A549 (cell line): ENCODE data around the gene NANOS2. TPM values are rescaled to one million over a fixed set of nuclear protein-coding genes. Genes with fewer than 3 reads are reported as not detected.

Source experiments
- ATAC-seq, 2 experiments: fragments of 200-7000 bp in 1 of 2; fragments of >200 bp in 1 of 2; cut with Nextera tagmentation in 1 of 2; cut with Tn5 transposase in 1 of 2; 3 replicates each; pipeline versions ENCODE4 v1.8.0 to v1.9.1; 2018 to 2020; ENCODE audit warnings: mild to moderate bottlenecking in 1 of 2, moderate library complexity in 1 of 2
- CTCF ChIA-PET: fragments of 300-600 bp; sonication (Branson Sonifier 250); formaldehyde crosslinking; extraction: SDS; loops from one replicate; lab custom pipeline; 2021; ENCODE audit warnings: antibody characterized with exemption, inconsistent platforms; lab: Yijun Ruan, JAX
- POLR2A ChIA-PET: fragments of 350-600 bp; formaldehyde crosslinking; extraction: SDS; loops from one replicate; lab custom pipeline; 2021; ENCODE audit warnings: antibody characterized with exemption, inconsistent platforms; lab: Yijun Ruan, JAX
- DNase-seq, 2 experiments: peaks; one replicate each; pipeline versions ENCODE4 v3.0.0 to v3.0.0-alpha.2; 2011 to 2016; ENCODE audit warnings: low read depth in 1 of 2, low spot score in 1 of 2
- FAIRE-seq: peaks from 2 replicates; lab custom pipeline; 2011; peaks lifted over from hg19 to GRCh38; lab: Jason Lieb, UNC
- H3K27ac ChIP-seq, 2 experiments: fragments of >200 bp; sonication (Bioruptor Twin); formaldehyde crosslinking; 3 replicates each; pipeline ENCODE4 v1.5.1; 2016 to 2017
- H3K4me1 ChIP-seq: fragments of >200 bp; sonication (Bioruptor Twin); formaldehyde crosslinking; 3 replicates; pipeline ENCODE4 v1.6.1; 2016
- H3K4me2 ChIP-seq: fragments of >200 bp; sonication (Bioruptor Twin); formaldehyde crosslinking; 3 replicates; pipeline ENCODE4 v1.6.1; 2016
- H3K4me3 ChIP-seq: fragments of >200 bp; sonication (Bioruptor Twin); formaldehyde crosslinking; 3 replicates; pipeline ENCODE4 v1.5.1; 2016
- H3K9me3 ChIP-seq: fragments of >200 bp; sonication (Bioruptor Twin); formaldehyde crosslinking; 3 replicates; pipeline ENCODE4 v1.6.1; 2016
- CBX8 ChIP-seq: fragments of 200-600 bp; sonication (generic); IDR thresholded peaks from 2 replicates; pipeline ENCODE4 v1.6.1; 2016
- CHD2 ChIP-seq: fragments of 150-350 bp; IDR thresholded peaks from 2 replicates; pipeline ENCODE4 v1.6.1; 2014; ENCODE audit warnings: low read length; ENCODE audit not compliant: partially characterized antibody
- CHD4 ChIP-seq: fragments of 200-600 bp; sonication (generic); IDR thresholded peaks from 2 replicates; pipeline ENCODE4 v1.6.1; 2016; ENCODE audit warnings: antibody characterized with exemption, mild to moderate bottlenecking, borderline replicate concordance
- EHMT2 ChIP-seq: fragments of 200-600 bp; sonication (generic); IDR thresholded peaks from 2 replicates; pipeline ENCODE4 v1.6.1; 2016; ENCODE audit warnings: antibody characterized with exemption, low read depth, mild to moderate bottlenecking, moderate library complexity
- EP300 ChIP-seq, 2 experiments: fragments of >200 bp; sonication (Bioruptor Twin); formaldehyde crosslinking; IDR thresholded peaks; 2 replicates in 1 of 2; 3 replicates in 1 of 2; pipeline ENCODE4 v1.6.1; 2016 to 2017
- FOSB ChIP-seq: fragments of 250-450 bp; sonication (Bioruptor Pico); IDR thresholded peaks from 2 replicates; pipeline ENCODE4 v1.5.0; 2020; ENCODE audit warnings: mild to moderate bottlenecking, moderate library complexity
- FOSL2 ChIP-seq, 2 experiments: fragments of 450-650 bp in 1 of 2; fragments of >200 bp in 1 of 2; sonication (Bioruptor Twin) in 1 of 2; formaldehyde crosslinking; IDR thresholded peaks; 2 replicates each; pipeline versions ENCODE4 v1.5.0 to v1.6.1; 2016 to 2020; ENCODE audit warnings: mild to moderate bottlenecking in 1 of 2, moderate library complexity in 1 of 2
- GATA3 ChIP-seq: IDR thresholded peaks from 2 replicates; pipeline ENCODE4 v1.6.1; 2012; ENCODE audit warnings: borderline replicate concordance
- JUN ChIP-seq, 2 experiments: fragments of >200 bp; sonication (Bioruptor Twin); formaldehyde crosslinking; IDR thresholded peaks; 2 replicates in 1 of 2; 3 replicates in 1 of 2; pipeline ENCODE4 v1.6.1; 2016 to 2017
- MYC ChIP-seq: IDR thresholded peaks from 2 replicates; pipeline ENCODE4 v1.6.1; 2012; ENCODE audit warnings: mild to moderate bottlenecking, inconsistent platforms, low read length, improper control_type of control experiment, borderline replicate concordance
- POLR2AphosphoS2 ChIP-seq: conservative IDR thresholded peaks from 2 replicates; pipeline ENCODE4 v1.6.1; 2012; ENCODE audit warnings: low read length, improper control_type of control experiment, inconsistent platforms
- RAD21 ChIP-seq, 2 experiments: fragments of >200 bp in 1 of 2; sonication (Bioruptor Twin) in 1 of 2; formaldehyde crosslinking in 1 of 2; IDR thresholded peaks in 1 of 2; conservative IDR thresholded peaks in 1 of 2; 2 replicates in 1 of 2; 3 replicates in 1 of 2; pipeline ENCODE4 v1.6.1; 2012 to 2018; ENCODE audit warnings: inconsistent platforms in 1 of 2
- ZC3H11A ChIP-seq: fragments of 450-650 bp; IDR thresholded peaks from 2 replicates; pipeline ENCODE4 v1.6.1; 2014; ENCODE audit warnings: antibody characterized with exemption, mild to moderate bottlenecking
- ZNF302 ChIP-seq: fragments of 250-450 bp; sonication (Bioruptor Pico); IDR thresholded peaks from 2 replicates; pipeline ENCODE4 v1.9.0; 2021; ENCODE audit warnings: inconsistent platforms, mild to moderate bottlenecking, moderate library complexity
- WGBS: methylation state at CpG from one replicate; pipeline ENCODE4 v1.1.6; 2017; ENCODE audit errors: missing lambda C conversion rate; 5-methylcytosine and 5-hydroxymethylcytosine counted together
- polyA plus RNA-seq, 4 experiments: library from polyadenylated mRNA; depleted of rRNA in 3 of 4; stranded (reverse); fragments of >200 nt; fragmentation: RNase III in 1 of 4; extraction: RNeasy Plus Mini Kit Qiagen cat#74134 plus additional on column Dnase treatment in 1 of 4; gene quantifications; 2 replicates in 3 of 4; 3 replicates in 1 of 4; pipeline ENCODE4 v1.2.3, GENCODE V29; 2011 to 2017
- TF ChIP-seq, protein P1 (sequence below): fragments of >200 bp; sonication (Bioruptor Twin); formaldehyde crosslinking; IDR thresholded peaks from 3 replicates; pipeline ENCODE4 v1.5.1; 2016
- TF ChIP-seq, protein P2 (sequence below): fragments of >200 bp; sonication (Bioruptor Twin); formaldehyde crosslinking; IDR thresholded peaks from 3 replicates; pipeline ENCODE4 v1.6.1; 2016
- TF ChIP-seq, protein P3 (sequence below): IDR thresholded peaks from 2 replicates; pipeline ENCODE4 v1.6.1; 2012
- TF ChIP-seq, protein P4 (sequence below): IDR thresholded peaks from 2 replicates; pipeline ENCODE4 v1.6.1; 2012
- TF ChIP-seq, protein P5 (sequence below): fragments of >200 bp; sonication (Bioruptor Twin); formaldehyde crosslinking; IDR thresholded peaks from 2 replicates; pipeline ENCODE4 v1.6.1; 2016

NANOS2 gene
- polyA plus RNA-seq, 2 of the 4 experiments (the other 2 are of a cell fraction) = not detected

DNA sequence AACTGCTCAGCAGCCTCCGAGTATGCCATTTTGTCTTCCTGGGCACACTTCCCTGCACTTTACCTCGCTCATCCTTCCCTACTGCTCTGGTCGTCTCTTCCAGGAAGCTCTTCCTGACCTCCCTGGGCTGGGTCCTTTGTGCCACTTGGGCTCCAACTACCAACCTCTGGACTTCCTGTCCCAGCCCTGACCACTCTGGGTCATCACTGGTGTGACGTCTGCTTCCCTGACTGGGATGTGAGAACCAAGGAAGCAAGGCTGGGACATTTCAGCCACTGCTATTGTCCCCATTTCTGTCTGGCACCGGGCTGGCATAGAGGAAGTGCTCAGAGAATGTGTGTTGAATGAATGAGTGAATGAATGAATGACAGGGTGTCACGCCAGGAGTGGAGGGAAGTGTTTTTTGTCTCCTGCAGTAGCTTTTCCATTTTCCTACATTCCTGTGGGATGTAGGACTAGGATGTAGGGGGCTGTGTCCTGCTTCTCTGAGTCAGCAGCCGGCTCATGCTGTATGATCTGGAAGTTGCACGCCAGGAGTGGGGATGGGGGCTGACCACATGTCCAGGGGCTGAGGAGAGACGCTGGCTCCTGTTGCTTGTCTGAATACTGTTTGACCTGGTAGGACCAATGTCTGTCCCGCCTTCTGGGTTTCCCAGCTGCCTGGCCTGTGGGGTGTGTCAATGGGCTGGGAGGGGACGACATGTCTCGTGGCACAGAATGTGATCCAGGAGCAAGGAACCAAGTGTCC, 44.4 kb upstream of the NANOS2 start (continued):
- TF ChIP-seq, protein P1, sequence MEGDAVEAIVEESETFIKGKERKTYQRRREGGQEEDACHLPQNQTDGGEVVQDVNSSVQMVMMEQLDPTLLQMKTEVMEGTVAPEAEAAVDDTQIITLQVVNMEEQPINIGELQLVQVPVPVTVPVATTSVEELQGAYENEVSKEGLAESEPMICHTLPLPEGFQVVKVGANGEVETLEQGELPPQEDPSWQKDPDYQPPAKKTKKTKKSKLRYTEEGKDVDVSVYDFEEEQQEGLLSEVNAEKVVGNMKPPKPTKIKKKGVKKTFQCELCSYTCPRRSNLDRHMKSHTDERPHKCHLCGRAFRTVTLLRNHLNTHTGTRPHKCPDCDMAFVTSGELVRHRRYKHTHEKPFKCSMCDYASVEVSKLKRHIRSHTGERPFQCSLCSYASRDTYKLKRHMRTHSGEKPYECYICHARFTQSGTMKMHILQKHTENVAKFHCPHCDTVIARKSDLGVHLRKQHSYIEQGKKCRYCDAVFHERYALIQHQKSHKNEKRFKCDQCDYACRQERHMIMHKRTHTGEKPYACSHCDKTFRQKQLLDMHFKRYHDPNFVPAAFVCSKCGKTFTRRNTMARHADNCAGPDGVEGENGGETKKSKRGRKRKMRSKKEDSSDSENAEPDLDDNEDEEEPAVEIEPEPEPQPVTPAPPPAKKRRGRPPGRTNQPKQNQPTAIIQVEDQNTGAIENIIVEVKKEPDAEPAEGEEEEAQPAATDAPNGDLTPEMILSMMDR = no peak
- no peak for TF ChIP-seq CHD2

DNA sequence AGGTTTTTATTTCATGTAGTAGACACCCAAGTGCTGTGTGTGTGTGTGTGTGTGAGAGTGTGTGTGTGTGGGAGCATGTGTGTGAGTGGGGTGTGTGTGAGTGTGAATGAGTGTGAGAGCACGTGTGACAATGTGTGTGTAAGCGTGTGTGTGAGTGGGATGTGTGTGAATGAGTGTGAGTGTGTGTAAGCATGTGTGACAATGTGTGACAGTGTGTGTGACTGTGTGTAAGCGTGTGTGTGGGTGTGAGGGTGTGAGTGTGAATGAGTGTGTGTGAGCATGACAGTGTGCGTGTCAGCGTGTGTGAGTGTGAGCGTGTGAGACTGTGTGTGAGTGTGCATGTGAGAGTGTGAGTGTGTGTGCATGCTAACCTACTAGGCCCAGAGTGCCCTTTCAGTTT, 43.7 kb upstream of the NANOS2 start:
- ChIA-PET CTCF (interaction anchor here (0.6 to 1.6 kb wide), 2 partner anchors 51 to 602 kb away, joined by 3 to 5 read pairs; no protein-coding TSS in a partner anchor), POLR2A (no interaction called here)
- no peak overlapping the region for H3K4me3 ChIP-seq
- H3K4me1 ChIP-seq = peaks cover 12% of the 10 kb centered on the region
- WGBS = 74% methylated on average over 6 of the region's 6 CpGs
- no peak for TF ChIP-seq ZNF302 (CRISPR knock-in tag)
- no peaks in the 10 kb centered on the region for H3K9me3 ChIP-seq
- H3K27ac ChIP-seq = no peak overlapping the region; a peak in 1 of 6 replicates
- ATAC-seq (no peak), FAIRE-seq (peak; percentile 46), DNase-seq (no peak)
- H3K4me2 ChIP-seq = no peak overlapping the region

DNA sequence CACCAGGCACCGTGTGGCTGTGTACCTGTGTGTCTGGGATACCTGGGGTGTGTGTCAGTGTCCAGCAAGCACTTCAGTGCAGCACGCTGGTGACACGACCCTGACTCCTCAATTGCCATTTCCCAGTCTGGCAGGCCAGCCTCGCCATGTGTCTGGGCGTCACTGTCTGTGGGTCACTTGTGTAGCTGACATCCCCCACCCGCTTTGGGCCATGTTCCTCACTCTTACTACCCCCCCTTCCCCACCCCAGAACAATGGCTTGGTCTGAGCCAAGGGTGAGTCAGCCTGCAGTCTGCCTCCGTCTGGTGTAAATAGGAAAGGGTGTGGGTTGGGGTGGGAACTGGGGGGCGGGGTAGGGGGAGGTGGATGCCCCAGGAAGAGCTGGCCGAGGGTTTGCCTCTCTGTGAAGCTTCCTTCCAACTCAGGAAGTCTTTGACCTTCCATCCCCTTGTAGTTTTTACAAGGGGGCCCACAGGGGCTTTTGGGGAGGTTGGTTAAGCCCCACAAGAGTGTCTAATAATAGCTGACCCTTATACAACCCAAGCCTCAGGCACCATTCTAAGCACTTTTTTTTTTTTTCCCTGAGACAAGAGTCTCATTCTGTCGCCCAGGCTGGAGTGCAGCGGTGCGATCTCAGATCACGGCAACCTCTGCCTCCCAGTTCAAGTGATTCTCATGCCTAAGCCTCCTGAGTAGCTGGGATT, 41.5 kb upstream of the NANOS2 start:
- peak overlapping the region; percentile 34 for H3K4me2 ChIP-seq
- DNase-seq (peak in 1 of 2 experiments; percentile 81), FAIRE-seq (no peak), ATAC-seq (peak; percentile 14 to 19; a peak in 2 of 6 replicates)
- ChIA-PET POLR2A (interaction anchor here (0.5 to 1.1 kb wide), 2 partner anchors 39 to 113 kb away, joined by 4 read pairs; partner anchors contain the start of gene CCDC61), CTCF (interaction anchor here (1.1 to 1.3 kb wide), 4 partner anchors 12 to 71 kb away, joined by 3 to 4 read pairs (median 3); no protein-coding TSS in a partner anchor)
- no peaks in the 10 kb centered on the region for H3K9me3 ChIP-seq
- H3K27ac ChIP-seq = peak overlapping the region; percentile 10 to 16; a peak in 3 of 6 replicates
- H3K4me1 ChIP-seq = peaks cover 17% of the 10 kb centered on the region
- WGBS = 35% methylated on average over 11 of the region's 13 CpGs
- TF ChIP-seq FOSL2 (IDR thresholded peaks at IDR 0.05) (no peak), FOSL2 (CRISPR knock-in tag; IDR thresholded peaks at IDR 0.05) (peak; percentile 22; the same call in 1 of the 2 replicates), POLR2AphosphoS2 (no peak), CHD4 (no peak), MYC (no peak)
- TF ChIP-seq, protein P2, sequence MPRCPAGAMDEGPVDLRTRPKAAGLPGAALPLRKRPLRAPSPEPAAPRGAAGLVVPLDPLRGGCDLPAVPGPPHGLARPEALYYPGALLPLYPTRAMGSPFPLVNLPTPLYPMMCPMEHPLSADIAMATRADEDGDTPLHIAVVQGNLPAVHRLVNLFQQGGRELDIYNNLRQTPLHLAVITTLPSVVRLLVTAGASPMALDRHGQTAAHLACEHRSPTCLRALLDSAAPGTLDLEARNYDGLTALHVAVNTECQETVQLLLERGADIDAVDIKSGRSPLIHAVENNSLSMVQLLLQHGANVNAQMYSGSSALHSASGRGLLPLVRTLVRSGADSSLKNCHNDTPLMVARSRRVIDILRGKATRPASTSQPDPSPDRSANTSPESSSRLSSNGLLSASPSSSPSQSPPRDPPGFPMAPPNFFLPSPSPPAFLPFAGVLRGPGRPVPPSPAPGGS = no peak
- TF ChIP-seq, protein P3, sequence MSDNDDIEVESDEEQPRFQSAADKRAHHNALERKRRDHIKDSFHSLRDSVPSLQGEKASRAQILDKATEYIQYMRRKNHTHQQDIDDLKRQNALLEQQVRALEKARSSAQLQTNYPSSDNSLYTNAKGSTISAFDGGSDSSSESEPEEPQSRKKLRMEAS = peak; percentile 51; the same call in 1 of the 2 replicates
- no peak overlapping the region for H3K4me3 ChIP-seq

DNA sequence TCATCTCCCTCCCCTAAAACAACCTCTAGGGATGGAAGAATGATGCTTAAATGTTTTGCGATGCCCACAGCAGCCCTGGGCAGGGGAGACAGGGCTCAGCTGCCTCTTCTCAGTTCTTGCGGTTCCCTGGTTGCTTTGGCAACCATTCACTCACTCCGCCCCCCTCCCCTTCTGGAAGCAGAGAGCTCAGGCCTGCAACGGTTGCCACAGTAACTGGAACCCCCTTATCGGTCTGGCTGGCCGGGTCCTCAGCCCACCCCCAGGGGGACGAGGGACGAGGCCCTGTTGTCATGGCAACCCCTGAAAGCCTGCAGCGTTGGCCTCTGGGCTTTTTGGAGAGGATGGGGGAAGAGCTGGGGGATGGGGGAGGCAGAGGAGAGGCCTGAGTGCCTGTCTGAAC, 39.6 kb upstream of the NANOS2 start:
- ChIA-PET POLR2A (no interaction called here), CTCF (interaction anchor here (1.2 to 1.5 kb wide), 4 partner anchors 14 to 311 kb away, joined by 3 to 7 read pairs (median 3); no protein-coding TSS in a partner anchor)
- 49% methylated on average over 8 of the region's 9 CpGs for whole genome bisulfite sequencing
- ATAC-seq = no peak
- Histone ChIP-seq H3K4me2 (no peak overlapping the region), H3K4me3 (no peak overlapping the region), H3K27ac (no peak overlapping the region), H3K4me1 (peaks cover 17% of the 10 kb centered on the region), H3K9me3 (no peaks in the 10 kb centered on the region)
- no peak for FAIRE-seq
- no peak for DNase-seq
- TF ChIP-seq JUN (IDR thresholded peaks at IDR 0.05) (no peak), RAD21 (conservative IDR thresholded peaks at IDR 0.05 in 1 of 2, IDR thresholded peaks at IDR 0.05 in 1 of 2) (no peak), EHMT2 (no peak), ZNF302 (CRISPR knock-in tag) (no peak), GATA3 (no peak), ZC3H11A (no peak), MYC (no peak), CBX8 (no peak), FOSB (no peak), EP300 (IDR thresholded peaks at IDR 0.05) (no peak), POLR2AphosphoS2 (no peak)
- TF ChIP-seq, protein P4, sequence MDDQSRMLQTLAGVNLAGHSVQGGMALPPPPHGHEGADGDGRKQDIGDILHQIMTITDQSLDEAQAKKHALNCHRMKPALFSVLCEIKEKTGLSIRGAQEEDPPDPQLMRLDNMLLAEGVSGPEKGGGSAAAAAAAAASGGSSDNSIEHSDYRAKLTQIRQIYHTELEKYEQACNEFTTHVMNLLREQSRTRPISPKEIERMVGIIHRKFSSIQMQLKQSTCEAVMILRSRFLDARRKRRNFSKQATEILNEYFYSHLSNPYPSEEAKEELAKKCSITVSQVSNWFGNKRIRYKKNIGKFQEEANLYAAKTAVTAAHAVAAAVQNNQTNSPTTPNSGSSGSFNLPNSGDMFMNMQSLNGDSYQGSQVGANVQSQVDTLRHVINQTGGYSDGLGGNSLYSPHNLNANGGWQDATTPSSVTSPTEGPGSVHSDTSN = no peak
- TF ChIP-seq, protein P5, sequence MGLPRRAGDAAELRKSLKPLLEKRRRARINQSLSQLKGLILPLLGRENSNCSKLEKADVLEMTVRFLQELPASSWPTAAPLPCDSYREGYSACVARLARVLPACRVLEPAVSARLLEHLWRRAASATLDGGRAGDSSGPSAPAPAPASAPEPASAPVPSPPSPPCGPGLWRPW = no peak
